SK-N-SH treated with all-trans-retinoic acid at 6 μM for 48 hours (cell line): Measurements from ENCODE around the gene HTR1B.

Experiments
- ATAC-seq: fragments of 200-7000 bp; cut with Tn5 transposase; 3 replicates; pipeline ENCODE4 v1.9.1; 2020; ENCODE audit warnings: mild to moderate bottlenecking, moderate library complexity
- ARNTL ChIP-seq: fragments of 450-650 bp; formaldehyde crosslinking; IDR thresholded peaks from 2 replicates; pipeline ENCODE4 v1.5.0; 2020; ENCODE audit warnings: low read depth, mild to moderate bottlenecking, moderate library complexity, borderline replicate concordance
- BACH2 ChIP-seq: fragments of 250-450 bp; sonication (Bioruptor Pico); IDR thresholded peaks from 2 replicates; pipeline ENCODE4 v1.9.0; 2021; ENCODE audit warnings: mild to moderate bottlenecking, borderline replicate concordance
- CSDC2 ChIP-seq: fragments of 250-450 bp; sonication (Bioruptor Pico); IDR thresholded peaks from 2 replicates; pipeline ENCODE4 v1.5.0; 2020; ENCODE audit warnings: mild to moderate bottlenecking, moderate library complexity
- ESRRG ChIP-seq: fragments of 250-450 bp; sonication (Bioruptor Pico); IDR thresholded peaks from 2 replicates; pipeline ENCODE4 v1.6.1; 2021; ENCODE audit warnings: mild to moderate bottlenecking
- GLIS3 ChIP-seq: fragments of 250-450 bp; sonication (Bioruptor Pico); IDR thresholded peaks from 2 replicates; pipeline ENCODE4 v1.5.0; 2020; ENCODE audit warnings: mild to moderate bottlenecking, moderate library complexity
- ISL1 ChIP-seq: fragments of 250-450 bp; sonication (Bioruptor Pico); IDR thresholded peaks from 2 replicates; pipeline ENCODE4 v2.1.2; 2022; ENCODE audit warnings: mild to moderate bottlenecking, moderate library complexity
- OSR1 ChIP-seq: fragments of 250-450 bp; sonication (Bioruptor Pico); IDR thresholded peaks from 2 replicates; pipeline ENCODE4 v1.8.0; 2022; ENCODE audit warnings: moderate library complexity, mild to moderate bottlenecking, inconsistent platforms
- PPARA ChIP-seq: fragments of 250-450 bp; sonication (Bioruptor Pico); IDR thresholded peaks from 2 replicates; pipeline ENCODE4 v1.5.0; 2020; ENCODE audit warnings: mild to moderate bottlenecking, borderline replicate concordance
- RARB ChIP-seq: fragments of 250-450 bp; sonication (Bioruptor Pico); IDR thresholded peaks from 2 replicates; pipeline ENCODE4 v1.8.0; 2021; ENCODE audit warnings: mild to moderate bottlenecking, moderate library complexity
- SNAI2 ChIP-seq: fragments of 250-450 bp; sonication (Bioruptor Pico); IDR thresholded peaks from 2 replicates; pipeline ENCODE4 v1.5.0; 2020; ENCODE audit warnings: mild to moderate bottlenecking, moderate library complexity
- TCF4 ChIP-seq: fragments of 250-450 bp; sonication (Bioruptor Pico); IDR thresholded peaks from 2 replicates; pipeline ENCODE4 v1.8.0; 2021; ENCODE audit warnings: mild to moderate bottlenecking, moderate library complexity, borderline replicate concordance
- TOX ChIP-seq: fragments of 250-450 bp; sonication (Bioruptor Pico); IDR thresholded peaks from 2 replicates; pipeline ENCODE4 v1.8.0; 2021; ENCODE audit warnings: mild to moderate bottlenecking, moderate library complexity, borderline replicate concordance
- ZC3H10 ChIP-seq: fragments of 250-450 bp; sonication (Bioruptor Pico); IDR thresholded peaks from 2 replicates; pipeline ENCODE4 v1.5.1; 2021; ENCODE audit warnings: mild to moderate bottlenecking, moderate library complexity
- ZFP3 ChIP-seq: fragments of 250-450 bp; sonication (Bioruptor Pico); IDR thresholded peaks from 2 replicates; pipeline ENCODE4 v1.5.0; 2020; ENCODE audit warnings: mild to moderate bottlenecking, moderate library complexity
- ZNF565 ChIP-seq: fragments of 450-650 bp; formaldehyde crosslinking; conservative IDR thresholded peaks from 2 replicates; pipeline ENCODE4 v1.5.0; 2020; ENCODE audit warnings: low read depth, mild to moderate bottlenecking, moderate library complexity
- ZNF70 ChIP-seq: fragments of 450-650 bp; formaldehyde crosslinking; IDR thresholded peaks from 2 replicates; pipeline ENCODE4 v1.5.0; 2020; ENCODE audit warnings: mild to moderate bottlenecking, moderate library complexity
- ZNF8 ChIP-seq: fragments of 450-650 bp; formaldehyde crosslinking; IDR thresholded peaks from 2 replicates; pipeline ENCODE4 v1.5.0; 2020; ENCODE audit warnings: mild to moderate bottlenecking, moderate library complexity
- TF ChIP-seq, protein P1 (sequence below): fragments of 250-450 bp; sonication (Bioruptor Pico); IDR thresholded peaks from 2 replicates; pipeline ENCODE4 v1.8.0; 2020; ENCODE audit warnings: mild to moderate bottlenecking, moderate library complexity, borderline replicate concordance
- TF ChIP-seq, protein P2 (sequence below): fragments of 250-450 bp; sonication (Bioruptor Pico); IDR thresholded peaks from 2 replicates; pipeline ENCODE4 v1.5.1; 2020; ENCODE audit warnings: low read depth, mild to moderate bottlenecking, moderate library complexity
- TF ChIP-seq, protein P3 (sequence below): fragments of 250-450 bp; sonication (Bioruptor Pico); IDR thresholded peaks from 2 replicates; pipeline ENCODE4 v1.5.1; 2021; ENCODE audit warnings: mild to moderate bottlenecking, moderate library complexity
- TF ChIP-seq, protein P4 (sequence below): fragments of 250-450 bp; sonication (Bioruptor Pico); IDR thresholded peaks from 2 replicates; pipeline ENCODE4 v1.8.0; 2021; ENCODE audit warnings: low read depth, mild to moderate bottlenecking, moderate library complexity, borderline replicate concordance

Gene HTR1B

DNA sequence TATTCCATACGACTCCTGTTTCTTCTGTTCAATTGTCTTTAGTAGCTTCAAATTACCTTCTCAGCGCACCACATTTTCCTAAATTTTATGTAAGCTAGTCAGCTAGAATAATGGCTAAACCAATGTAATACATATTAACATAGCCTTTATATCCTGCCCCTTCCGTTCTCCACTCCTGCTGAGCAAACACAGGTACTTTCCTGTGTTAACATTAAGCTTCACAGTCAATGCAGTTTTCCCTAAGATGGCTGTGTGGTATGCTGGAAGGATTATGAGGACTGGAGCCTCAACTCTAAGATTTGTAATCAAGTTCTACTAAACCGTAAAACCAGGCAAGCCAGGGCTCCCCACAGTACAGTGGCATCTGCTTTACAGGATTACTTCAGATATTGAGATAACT lies 29.4 kb downstream of the HTR1B start:
- no peak for TF ChIP-seq GLIS3 (CRISPR knock-in tag)
- no peak for TF ChIP-seq ISL1 (CRISPR knock-in tag)
- no peak for TF ChIP-seq ZNF70
- TF ChIP-seq, all 23 proteins: peak for 0
- no peak for ATAC-seq

DNA sequence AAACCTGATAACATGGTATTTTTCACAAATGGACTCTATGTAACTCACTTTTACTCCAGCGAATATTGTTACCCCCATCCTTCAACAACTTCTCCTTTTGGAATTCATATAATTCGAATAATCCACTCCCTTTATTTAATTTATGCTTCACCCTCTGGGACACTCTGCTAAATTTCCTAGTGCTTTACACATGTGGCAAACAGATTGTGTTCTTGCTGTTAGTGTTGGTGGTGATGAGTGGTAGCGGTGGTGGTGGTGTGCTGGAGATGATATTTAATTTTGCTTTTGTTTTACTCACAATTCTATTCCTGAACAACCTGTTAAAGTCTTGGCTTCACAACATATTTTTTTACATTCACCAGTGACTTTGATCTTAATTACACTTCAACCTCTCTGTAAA lies 32.8 kb downstream of the HTR1B start:
- no peak for TF ChIP-seq ESRRG (CRISPR knock-in tag)
- no peak for TF ChIP-seq ZNF8 (CRISPR knock-in tag)
- TF ChIP-seq PPARA = no peak
- ATAC-seq = no peak

DNA sequence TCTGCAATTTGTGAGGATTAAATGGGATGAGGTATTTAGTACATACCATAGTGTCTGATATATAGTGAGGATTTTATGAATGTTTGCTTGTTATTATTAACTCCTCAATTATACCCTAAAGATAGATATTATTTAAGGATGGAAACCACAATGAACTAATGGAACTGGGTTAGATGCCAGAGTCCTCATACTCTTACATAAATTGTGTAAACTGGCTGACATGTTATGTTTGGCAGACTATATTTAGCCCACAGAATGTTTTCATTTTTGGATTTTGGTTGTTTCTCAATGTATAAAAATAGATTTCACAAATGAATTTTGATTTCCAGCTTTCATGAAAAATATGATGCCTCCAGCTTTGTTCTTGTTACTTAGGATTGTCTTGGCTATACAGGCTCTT lies 37.6 kb downstream of the HTR1B start:
- no peak for ATAC-seq
- TF ChIP-seq BACH2 (CRISPR knock-in tag) (no peak), ZNF8 (CRISPR knock-in tag) (no peak), ESRRG (CRISPR knock-in tag) (no peak)

DNA sequence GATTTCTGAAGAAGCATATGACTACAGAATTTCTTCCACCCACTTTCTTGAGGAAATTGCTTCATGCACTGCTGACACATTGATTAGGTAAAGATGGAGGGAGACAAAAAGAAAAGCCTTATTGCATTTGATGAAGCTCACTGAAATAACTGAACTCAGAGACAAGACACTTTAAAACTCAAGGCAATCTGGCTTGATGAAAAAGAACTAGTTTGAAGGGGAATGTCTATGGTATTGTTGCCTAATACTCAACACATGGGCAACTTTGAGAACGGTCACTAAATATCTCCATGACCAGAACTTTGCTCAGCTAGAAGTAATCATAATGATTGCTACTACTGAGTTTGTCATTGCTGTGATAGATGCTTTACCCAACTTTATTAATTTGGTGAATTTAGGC lies 38.1 kb downstream of the HTR1B start:
- TF ChIP-seq RARB (no peak), ZC3H10 (CRISPR knock-in tag) (no peak), CSDC2 (CRISPR knock-in tag) (no peak), PPARA (no peak), TCF4 (no peak), BACH2 (CRISPR knock-in tag) (no peak), ZNF565 (CRISPR knock-in tag) (no peak), SNAI2 (no peak), OSR1 (CRISPR knock-in tag) (no peak)
- TF ChIP-seq, protein P1, sequence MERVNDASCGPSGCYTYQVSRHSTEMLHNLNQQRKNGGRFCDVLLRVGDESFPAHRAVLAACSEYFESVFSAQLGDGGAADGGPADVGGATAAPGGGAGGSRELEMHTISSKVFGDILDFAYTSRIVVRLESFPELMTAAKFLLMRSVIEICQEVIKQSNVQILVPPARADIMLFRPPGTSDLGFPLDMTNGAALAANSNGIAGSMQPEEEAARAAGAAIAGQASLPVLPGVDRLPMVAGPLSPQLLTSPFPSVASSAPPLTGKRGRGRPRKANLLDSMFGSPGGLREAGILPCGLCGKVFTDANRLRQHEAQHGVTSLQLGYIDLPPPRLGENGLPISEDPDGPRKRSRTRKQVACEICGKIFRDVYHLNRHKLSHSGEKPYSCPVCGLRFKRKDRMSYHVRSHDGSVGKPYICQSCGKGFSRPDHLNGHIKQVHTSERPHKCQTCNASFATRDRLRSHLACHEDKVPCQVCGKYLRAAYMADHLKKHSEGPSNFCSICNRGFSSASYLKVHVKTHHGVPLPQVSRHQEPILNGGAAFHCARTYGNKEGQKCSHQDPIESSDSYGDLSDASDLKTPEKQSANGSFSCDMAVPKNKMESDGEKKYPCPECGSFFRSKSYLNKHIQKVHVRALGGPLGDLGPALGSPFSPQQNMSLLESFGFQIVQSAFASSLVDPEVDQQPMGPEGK (CRISPR knock-in tag) = no peak
- TF ChIP-seq, protein P2, sequence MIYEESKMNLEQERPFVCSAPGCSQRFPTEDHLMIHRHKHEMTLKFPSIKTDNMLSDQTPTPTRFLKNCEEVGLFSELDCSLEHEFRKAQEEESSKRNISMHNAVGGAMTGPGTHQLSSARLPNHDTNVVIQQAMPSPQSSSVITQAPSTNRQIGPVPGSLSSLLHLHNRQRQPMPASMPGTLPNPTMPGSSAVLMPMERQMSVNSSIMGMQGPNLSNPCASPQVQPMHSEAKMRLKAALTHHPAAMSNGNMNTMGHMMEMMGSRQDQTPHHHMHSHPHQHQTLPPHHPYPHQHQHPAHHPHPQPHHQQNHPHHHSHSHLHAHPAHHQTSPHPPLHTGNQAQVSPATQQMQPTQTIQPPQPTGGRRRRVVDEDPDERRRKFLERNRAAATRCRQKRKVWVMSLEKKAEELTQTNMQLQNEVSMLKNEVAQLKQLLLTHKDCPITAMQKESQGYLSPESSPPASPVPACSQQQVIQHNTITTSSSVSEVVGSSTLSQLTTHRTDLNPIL = no peak
- no peak for ATAC-seq

DNA sequence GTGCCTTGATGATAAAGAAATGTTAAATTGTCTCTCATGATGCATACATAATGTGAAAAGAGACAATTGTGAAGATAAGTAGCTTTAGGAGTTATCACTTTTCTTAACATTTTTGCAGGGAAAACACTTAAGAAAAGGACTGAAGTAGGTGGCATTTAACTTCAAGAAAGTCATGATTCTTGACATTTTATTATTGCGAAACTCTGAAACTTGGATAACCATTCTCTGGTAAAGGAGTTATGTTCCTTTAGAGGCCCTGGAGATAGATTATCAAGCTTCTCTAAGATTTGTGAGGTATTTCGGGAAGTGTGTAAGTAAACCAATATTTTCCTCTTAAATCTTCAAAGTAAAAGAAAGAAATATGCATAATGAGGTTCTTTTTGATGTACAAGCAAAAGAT lies 38.5 kb downstream of the HTR1B start:
- ATAC-seq = no peak
- TF ChIP-seq, protein P2 = no peak
- TF ChIP-seq SNAI2 (no peak), TOX (no peak), ESRRG (CRISPR knock-in tag) (no peak), PPARA (no peak)
- TF ChIP-seq, protein P3, sequence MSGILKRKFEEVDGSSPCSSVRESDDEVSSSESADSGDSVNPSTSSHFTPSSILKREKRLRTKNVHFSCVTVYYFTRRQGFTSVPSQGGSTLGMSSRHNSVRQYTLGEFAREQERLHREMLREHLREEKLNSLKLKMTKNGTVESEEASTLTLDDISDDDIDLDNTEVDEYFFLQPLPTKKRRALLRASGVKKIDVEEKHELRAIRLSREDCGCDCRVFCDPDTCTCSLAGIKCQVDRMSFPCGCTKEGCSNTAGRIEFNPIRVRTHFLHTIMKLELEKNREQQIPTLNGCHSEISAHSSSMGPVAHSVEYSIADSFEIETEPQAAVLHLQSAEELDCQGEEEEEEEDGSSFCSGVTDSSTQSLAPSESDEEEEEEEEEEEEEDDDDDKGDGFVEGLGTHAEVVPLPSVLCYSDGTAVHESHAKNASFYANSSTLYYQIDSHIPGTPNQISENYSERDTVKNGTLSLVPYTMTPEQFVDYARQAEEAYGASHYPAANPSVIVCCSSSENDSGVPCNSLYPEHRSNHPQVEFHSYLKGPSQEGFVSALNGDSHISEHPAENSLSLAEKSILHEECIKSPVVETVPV (CRISPR knock-in tag) = no peak

DNA sequence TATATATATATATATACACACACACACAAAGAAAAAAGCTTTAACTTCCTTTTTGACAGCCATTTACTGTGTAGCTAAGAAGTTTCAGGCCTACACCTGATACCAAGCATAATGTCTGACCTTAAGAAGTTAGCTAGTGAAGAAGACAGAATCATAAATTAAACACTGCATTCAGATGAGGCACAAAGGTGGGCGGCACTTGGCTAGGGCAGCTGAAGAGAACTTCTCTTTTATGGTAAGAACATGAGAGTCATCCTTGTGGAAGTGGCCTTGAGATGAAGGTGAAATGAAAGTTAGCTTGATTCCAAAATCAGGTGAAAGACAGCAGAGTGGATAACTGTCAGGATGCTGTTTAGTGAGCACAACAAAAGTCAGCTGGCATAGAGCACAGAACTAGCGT lies 46.5 kb downstream of the HTR1B start:
- no peak for ATAC-seq
- TF ChIP-seq ARNTL (no peak), ZC3H10 (CRISPR knock-in tag) (no peak), TOX (no peak), ZNF70 (no peak), ISL1 (CRISPR knock-in tag) (no peak), ZFP3 (CRISPR knock-in tag) (no peak), TCF4 (no peak), GLIS3 (CRISPR knock-in tag) (no peak), ZNF8 (CRISPR knock-in tag) (no peak), SNAI2 (no peak)
- TF ChIP-seq, protein P4, sequence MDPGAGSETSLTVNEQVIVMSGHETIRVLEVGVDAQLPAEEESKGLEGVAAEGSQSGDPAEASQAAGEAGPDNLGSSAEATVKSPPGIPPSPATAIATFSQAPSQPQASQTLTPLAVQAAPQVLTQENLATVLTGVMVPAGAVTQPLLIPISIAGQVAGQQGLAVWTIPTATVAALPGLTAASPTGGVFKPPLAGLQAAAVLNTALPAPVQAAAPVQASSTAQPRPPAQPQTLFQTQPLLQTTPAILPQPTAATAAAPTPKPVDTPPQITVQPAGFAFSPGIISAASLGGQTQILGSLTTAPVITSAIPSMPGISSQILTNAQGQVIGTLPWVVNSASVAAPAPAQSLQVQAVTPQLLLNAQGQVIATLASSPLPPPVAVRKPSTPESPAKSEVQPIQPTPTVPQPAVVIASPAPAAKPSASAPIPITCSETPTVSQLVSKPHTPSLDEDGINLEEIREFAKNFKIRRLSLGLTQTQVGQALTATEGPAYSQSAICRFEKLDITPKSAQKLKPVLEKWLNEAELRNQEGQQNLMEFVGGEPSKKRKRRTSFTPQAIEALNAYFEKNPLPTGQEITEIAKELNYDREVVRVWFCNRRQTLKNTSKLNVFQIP (CRISPR knock-in tag) = no peak
- TF ChIP-seq, protein P1 (CRISPR knock-in tag) = no peak
- TF ChIP-seq, protein P2 = no peak
- TF ChIP-seq, protein P3 (CRISPR knock-in tag) = no peak
